HFFc6 (cell line): ENCODE data around the gene SLCO2A1. TPM values are rescaled to one million over a fixed set of nuclear protein-coding genes. Genes with fewer than 3 reads are reported as not detected.

Source experiments
- DNase-seq: peaks from one replicate; pipeline ENCODE4 v3.0.0-alpha.2; 2018
- H3K27ac Mint-ChIP-seq: 2 replicates; pipeline ENCODE4 v1.8.0; 2020; ENCODE audit warnings: mild to moderate bottlenecking, mixed read lengths
- H3K27me3 Mint-ChIP-seq: 2 replicates; pipeline ENCODE4 v1.8.0; 2021; ENCODE audit warnings: mild to moderate bottlenecking, moderate library complexity, mixed read lengths; ENCODE audit not compliant: insufficient read depth
- H3K36me3 Mint-ChIP-seq: 2 replicates; pipeline ENCODE4 v1.8.0; 2021; ENCODE audit warnings: low read depth, mixed read lengths
- H3K4me1 Mint-ChIP-seq: 2 replicates; pipeline ENCODE4 v1.8.0; 2020; ENCODE audit warnings: low read depth, mixed read lengths
- H3K4me3 Mint-ChIP-seq: 2 replicates; pipeline ENCODE4 v1.8.0; 2020; ENCODE audit warnings: mild to moderate bottlenecking, moderate library complexity, mixed read lengths
- H3K9me3 Mint-ChIP-seq: 2 replicates; pipeline ENCODE4 v1.8.0; 2020; ENCODE audit warnings: mild to moderate bottlenecking, mixed read lengths
- total RNA-seq, 6 experiments: library from RNA; stranded (reverse); fragmentation: NEBNext Ultra II Directional; extraction: Animal tissue kit (Norgen Biotek cat#: 25700); gene quantifications; 2 replicates in 1 of 6; 3 replicates in 5 of 6; pipeline ENCODE4 v1.2.3, GENCODE V29; 2021
- TF ChIP-seq, protein P1 (sequence below): fragments of 200-600 bp; sonication (generic); IDR thresholded peaks from 2 replicates; pipeline ENCODE4 v1.5.0; 2021; ENCODE audit warnings: antibody characterized with exemption, mild to moderate bottlenecking

Gene SLCO2A1
- total RNA-seq, 6 experiments from 2014 or later: 0.13 to 0.17 TPM; not detected in 4

DNA sequence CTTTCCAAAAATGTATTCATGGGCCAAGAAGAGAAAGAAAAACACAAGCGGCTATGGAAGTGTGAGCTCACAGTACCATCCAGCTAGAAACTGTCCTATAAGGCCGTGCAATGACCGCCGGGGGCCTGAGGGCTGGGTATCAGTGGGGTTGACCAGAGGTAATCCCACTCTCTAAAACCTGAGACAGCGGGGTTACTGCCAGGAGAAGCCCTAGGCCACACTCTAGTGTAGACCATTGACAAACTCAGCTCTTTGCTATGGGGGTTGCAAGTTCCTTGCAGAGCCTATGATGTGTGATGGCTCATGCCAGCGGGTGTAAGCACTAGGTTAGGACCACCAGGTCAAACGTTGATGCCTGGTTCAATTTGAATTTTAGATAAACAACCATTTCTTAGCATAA, 25.9 kb upstream of the SLCO2A1 start:
- Mint-ChIP-seq H3K36me3 (no peaks in the 10 kb centered on the region), H3K27ac (no peak overlapping the region), H3K4me3 (no peak overlapping the region), H3K4me1 (peaks cover 15% of the 10 kb centered on the region; the same call in 1 of the 2 replicates), H3K27me3 (peaks cover 9% of the 10 kb centered on the region), H3K9me3 (no peaks in the 10 kb centered on the region)
- DNase-seq: no peak
- TF ChIP-seq, protein P1, sequence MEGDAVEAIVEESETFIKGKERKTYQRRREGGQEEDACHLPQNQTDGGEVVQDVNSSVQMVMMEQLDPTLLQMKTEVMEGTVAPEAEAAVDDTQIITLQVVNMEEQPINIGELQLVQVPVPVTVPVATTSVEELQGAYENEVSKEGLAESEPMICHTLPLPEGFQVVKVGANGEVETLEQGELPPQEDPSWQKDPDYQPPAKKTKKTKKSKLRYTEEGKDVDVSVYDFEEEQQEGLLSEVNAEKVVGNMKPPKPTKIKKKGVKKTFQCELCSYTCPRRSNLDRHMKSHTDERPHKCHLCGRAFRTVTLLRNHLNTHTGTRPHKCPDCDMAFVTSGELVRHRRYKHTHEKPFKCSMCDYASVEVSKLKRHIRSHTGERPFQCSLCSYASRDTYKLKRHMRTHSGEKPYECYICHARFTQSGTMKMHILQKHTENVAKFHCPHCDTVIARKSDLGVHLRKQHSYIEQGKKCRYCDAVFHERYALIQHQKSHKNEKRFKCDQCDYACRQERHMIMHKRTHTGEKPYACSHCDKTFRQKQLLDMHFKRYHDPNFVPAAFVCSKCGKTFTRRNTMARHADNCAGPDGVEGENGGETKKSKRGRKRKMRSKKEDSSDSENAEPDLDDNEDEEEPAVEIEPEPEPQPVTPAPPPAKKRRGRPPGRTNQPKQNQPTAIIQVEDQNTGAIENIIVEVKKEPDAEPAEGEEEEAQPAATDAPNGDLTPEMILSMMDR: no peak

DNA sequence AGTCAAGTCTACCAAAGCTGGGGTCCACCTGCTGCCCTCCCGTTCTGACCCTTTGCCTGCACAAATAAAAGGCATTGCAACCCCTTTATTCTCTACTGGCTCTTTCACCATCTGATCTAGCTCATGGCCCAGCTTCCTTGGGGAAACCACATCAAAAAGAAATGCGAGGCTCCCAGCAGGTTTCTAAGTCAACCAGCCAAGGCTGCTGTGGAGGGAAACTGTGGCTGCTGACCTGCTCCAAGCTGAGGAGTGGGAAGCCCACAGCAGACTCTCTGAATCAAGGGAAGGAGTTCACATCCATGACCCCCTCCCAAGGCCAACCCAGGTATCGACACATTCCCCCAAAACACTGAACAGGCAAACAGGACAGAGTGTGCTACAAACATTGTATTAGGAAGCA, 25.2 kb upstream of the SLCO2A1 start:
- TF ChIP-seq, protein P1: no peak
- no peaks in the 10 kb centered on the region for H3K9me3 Mint-ChIP-seq
- H3K4me3 Mint-ChIP-seq: no peak overlapping the region
- no peak for DNase-seq
- no peak overlapping the region for H3K27ac Mint-ChIP-seq
- peaks cover 8% of the 10 kb centered on the region; the same call in 1 of the 2 replicates for H3K4me1 Mint-ChIP-seq
- peaks cover 12% of the 10 kb centered on the region for H3K27me3 Mint-ChIP-seq
- H3K36me3 Mint-ChIP-seq: no peaks in the 10 kb centered on the region

DNA sequence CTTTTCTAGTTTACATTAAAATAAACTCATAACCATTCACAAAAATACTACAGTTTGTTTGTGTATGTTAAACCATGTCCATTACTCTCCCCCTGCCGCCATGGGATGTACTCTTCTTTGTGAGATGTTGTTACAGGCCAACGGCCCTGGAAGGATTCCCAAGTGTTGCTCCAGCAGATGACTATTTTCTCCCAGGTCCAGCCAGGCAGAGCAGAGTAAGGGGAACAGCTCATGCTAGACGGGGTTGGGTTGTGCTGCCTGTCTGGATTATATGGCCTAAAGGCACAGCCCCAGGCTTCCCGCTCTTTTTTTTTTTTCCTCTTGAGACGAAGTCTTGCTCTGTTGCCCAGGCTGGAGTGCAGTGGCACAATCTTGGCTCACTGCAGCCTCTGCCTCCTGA, 24.5 kb upstream of the SLCO2A1 start:
- Mint-ChIP-seq H3K4me3 (no peak overlapping the region), H3K27ac (no peak overlapping the region), H3K9me3 (no peaks in the 10 kb centered on the region), H3K36me3 (no peaks in the 10 kb centered on the region), H3K4me1 (peaks cover 7% of the 10 kb centered on the region; the same call in 1 of the 2 replicates), H3K27me3 (peaks cover 12% of the 10 kb centered on the region)
- no peak for DNase-seq
- TF ChIP-seq, protein P1: no peak

DNA sequence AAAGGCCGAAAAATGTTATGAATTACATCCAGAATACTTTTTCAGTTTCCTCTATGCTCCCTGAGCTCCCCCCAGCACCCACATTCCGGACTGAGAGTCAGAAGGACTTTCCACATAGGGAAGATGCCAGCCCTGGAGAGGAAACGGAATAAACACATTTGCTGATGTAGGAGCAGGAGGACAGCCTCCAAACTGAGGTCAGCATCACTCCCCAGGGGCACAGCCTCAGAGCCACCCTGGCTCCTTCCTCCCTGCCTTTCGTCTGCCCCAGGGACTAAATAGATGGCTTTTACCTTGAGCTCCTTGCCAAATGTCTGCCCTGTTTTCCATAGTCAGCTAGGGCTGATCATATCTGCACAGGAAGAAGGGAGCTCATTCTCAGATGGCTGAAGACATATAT, 22.6 kb upstream of the SLCO2A1 start:
- Mint-ChIP-seq H3K4me3 (no peak overlapping the region), H3K36me3 (no peaks in the 10 kb centered on the region), H3K4me1 (peaks cover 7% of the 10 kb centered on the region; the same call in 1 of the 2 replicates), H3K27me3 (peaks cover 13% of the 10 kb centered on the region), H3K9me3 (no peaks in the 10 kb centered on the region), H3K27ac (no peak overlapping the region)
- TF ChIP-seq, protein P1: no peak
- DNase-seq: no peak

DNA sequence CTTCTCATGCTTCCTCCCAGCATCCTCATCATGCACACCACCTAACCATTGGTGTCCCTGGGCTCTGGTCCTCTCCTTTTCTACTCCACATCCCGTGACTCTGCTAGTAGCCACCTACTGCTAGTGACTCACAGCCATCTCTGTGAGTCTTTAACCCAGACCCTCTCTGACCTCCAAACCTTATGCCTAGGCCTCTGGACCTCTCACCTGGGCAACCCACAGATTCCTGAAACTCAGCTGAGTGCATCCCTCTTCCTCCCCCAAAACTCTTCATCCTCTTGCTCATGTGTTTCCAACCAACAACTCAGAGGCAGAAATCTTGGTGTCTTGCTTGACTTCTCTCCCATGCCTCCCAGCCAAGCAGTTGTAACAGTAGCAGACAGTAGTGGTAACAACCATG, 20.0 kb upstream of the SLCO2A1 start:
- TF ChIP-seq, protein P1: no peak
- H3K27me3 Mint-ChIP-seq: peaks cover 19% of the 10 kb centered on the region
- DNase-seq: no peak
- no peaks in the 10 kb centered on the region for H3K36me3 Mint-ChIP-seq
- H3K4me1 Mint-ChIP-seq: no peaks in the 10 kb centered on the region
- H3K4me3 Mint-ChIP-seq: no peak overlapping the region
- no peak overlapping the region for H3K27ac Mint-ChIP-seq
- H3K9me3 Mint-ChIP-seq: peaks cover 7% of the 10 kb centered on the region
